GM19239 (cell line): ENCODE measurements around the gene ARGLU1.

Experiments used
- DNase-seq: peaks from one replicate; pipeline ENCODE4 v3.0.0; 2011; ENCODE audit warnings: low spot score; ENCODE audit not compliant: insufficient read length
- FAIRE-seq: peaks from 2 replicates; lab custom pipeline; 2011; peaks lifted over from hg19 to GRCh38; lab: Jason Lieb, UNC

The ARGLU1 gene

GRCh38 chr13:106528718-106529414, 39.1 kb downstream of the ARGLU1 start:
- no peak for DNase-seq

DNA sequence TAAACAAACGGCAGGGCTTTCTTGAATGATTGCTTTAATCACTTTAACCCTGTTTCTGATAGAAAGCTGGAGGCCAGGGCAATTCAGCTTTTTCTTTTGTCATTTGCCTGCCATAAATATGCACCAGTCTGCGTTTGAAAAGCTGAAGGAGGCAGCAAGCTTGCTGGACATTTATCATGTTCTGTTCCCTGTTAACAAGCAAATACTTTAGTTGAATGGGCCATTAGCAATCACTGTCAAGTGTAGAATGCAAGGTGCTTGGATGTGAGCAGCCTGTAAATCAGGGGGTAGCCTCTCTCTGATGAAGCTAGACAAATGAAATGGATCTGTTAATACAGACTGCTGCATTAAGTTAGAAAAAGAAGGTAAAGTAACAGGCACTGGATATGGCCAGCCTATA, 40.1 kb downstream of the ARGLU1 start:
- no peak for DNase-seq
- no peak for FAIRE-seq

More at GRCh38 chr13:106528718-106529414, 39.1 kb downstream of the ARGLU1 start:
- no peak for FAIRE-seq

GRCh38 chr13:106527445-106527801, 40.5 kb downstream of the ARGLU1 start:
- FAIRE-seq (no peak), DNase-seq (no peak)

GRCh38 chr13:106526738-106527444, 41.0 kb downstream of the ARGLU1 start:
- DNase-seq, result no peak

GRCh38 chr13:106525865-106526264, 42.1 kb downstream of the ARGLU1 start:
- FAIRE-seq, result no peak
- no peak for DNase-seq

More at GRCh38 chr13:106526738-106527444, 41.0 kb downstream of the ARGLU1 start:
- FAIRE-seq, result no peak

DNA sequence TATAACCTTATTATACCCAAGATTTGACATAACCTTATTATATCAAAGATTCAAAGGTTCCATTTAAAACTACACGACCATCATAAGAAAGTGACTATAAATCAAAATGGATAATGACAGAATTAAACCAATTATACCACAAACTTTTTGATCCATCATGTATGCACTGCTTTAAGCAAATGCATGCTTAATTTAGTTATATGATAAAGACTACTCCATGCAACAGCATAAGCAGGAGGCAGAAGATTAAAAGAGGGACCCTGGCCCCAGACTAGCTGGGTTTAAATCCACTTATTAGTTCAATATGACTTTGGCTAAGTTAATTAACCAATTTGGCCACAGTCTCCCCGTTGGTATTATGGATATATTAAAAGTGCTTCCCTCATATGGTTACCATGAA, 43.8 kb downstream of the ARGLU1 start:
- DNase-seq, result no peak
- FAIRE-seq, result no peak

DNA sequence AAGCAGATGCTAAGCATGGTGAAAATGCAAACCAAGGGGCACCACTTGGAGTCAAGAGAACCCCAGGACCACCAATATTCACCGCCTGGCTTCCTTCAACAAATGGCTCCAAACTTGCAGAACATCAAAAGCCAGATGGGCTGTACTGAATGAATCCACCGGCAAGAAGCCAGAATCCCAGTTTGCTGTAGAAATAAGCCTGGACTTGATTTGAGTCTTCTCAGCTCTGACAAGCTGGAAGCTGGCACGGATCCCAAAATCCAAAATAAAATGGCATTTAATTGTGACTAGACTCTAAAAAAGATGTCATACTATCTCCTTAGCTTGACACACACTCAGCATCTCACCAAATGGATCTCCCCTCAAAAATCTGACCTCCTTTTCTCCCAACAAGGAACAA, 44.4 kb downstream of the ARGLU1 start:
- FAIRE-seq (no peak), DNase-seq (no peak)

- DNase-seq, result no peak
- FAIRE-seq, result no peak
Observed at GRCh38 chr13:106522898-106523525, 44.9 kb downstream of the ARGLU1 start.

DNA sequence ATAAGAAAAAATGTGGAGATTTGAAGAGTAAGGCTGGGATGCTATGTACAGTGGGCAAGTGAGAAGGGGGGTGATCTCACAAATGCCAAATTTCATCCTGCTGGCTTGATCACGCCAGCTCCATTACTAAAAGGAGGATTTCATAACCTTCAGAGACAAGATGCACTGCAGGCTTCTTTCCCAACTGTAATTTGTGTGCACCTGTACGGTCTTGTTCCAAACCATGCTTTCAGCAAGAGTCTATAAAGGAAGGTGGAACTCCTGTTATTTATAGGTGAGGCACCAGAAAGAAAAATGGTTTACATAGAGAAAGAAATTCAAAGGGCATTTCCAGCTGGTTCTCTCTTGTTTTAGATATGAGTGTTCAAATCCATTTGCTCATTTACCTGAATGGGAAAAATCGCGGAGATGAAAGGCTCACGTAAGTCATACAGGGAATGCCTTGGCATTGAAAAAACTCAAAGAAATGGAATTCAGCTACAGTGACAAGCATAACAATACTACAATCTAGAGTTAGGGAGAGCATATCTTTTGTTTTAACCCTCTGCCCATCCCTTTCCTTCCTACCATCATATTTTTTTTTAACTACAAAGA, 45.7 kb downstream of the ARGLU1 start:
- DNase-seq, result no peak
- no peak for FAIRE-seq

GRCh38 chr13:106521095-106521799, 46.7 kb downstream of the ARGLU1 start:
- no peak for FAIRE-seq
- DNase-seq, result no peak

DNA sequence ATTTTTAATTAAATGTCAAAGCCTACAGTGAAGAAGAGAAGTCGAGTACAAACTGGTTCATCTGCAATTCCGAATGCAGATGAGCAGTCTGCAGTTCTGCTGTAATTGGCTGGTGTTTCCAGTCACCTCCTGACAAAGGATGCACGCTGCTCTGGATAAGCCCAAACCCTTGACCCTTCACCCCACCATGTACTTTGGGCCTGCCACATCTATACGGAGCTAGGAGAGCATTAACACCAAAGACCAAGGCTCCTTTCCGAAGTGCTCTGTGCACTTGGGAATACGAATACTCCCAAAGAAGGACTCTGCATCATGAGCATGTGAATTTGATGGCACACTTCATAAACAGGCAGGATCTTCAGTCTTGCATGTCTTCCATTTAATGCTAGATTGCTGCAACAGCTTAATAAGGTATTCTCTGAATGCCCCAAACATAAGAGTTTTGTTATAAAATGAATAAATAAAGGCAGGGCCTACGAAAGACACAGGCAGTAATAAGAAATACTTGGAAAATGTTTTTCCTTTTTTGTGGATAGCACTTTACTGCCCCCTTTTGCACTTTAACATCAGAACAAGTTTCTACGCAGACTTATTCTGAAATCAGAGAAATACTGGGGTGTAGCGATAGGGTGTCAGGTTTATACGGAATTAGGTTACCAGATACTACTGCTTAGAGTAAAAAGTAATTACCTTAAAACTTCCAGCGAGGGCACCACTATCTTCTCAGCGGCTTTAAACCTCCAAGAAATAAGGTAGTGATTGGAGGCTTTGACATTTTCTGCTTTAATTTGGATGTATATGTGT, 47.5 kb downstream of the ARGLU1 start:
- no peak for DNase-seq
- no peak for FAIRE-seq

DNA sequence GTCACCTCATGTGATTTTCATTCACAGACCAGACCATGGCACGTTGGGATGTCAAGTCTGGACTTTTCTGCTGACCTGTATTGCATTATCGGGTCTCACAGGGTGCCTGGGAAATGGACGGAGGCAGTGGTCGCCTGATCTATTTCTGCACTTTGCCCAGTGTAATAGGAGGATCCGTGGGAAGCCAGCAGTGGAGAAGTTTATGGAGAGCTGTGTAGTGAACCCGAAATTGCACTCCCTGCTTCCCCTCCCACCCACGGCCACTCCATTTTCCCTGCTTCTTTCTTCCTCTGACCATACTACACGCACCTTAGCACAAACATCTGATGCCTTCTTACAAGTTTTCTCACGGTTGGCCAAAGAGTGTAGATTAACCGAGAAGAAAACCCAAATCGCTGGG, 49.4 kb downstream of the ARGLU1 start:
- no peak for FAIRE-seq
- DNase-seq, result no peak

- FAIRE-seq (no peak), DNase-seq (no peak)
Observed at GRCh38 chr13:106517109-106517847, 50.7 kb downstream of the ARGLU1 start.

DNA sequence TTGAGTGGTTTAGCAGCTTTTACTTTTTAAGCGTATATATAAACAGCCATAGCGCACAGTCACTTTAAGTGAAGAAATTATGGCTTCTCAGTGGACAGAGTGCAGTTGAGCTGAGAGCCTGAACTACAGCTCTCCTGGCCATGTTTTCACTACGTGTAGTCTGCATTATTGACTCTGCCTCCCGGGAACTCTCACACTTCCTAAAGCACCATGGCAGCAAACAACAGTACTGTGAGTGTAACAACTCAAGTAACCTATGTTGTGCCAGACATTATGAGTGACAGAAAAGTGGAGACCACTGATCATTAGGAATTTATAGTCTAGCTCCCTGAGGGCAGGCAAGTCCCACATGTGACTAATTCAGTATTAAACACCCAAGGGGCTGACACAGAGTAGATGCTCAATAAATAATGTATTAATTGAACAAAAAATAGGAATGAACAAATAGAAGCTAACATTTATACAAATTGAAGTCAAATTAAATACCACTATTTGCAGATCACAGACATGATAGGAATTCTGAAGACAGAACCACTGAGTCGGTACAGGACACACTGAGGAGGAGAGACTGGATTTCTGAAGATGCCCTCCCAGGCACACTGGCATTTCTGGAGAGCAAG, 52.2 kb downstream of the ARGLU1 start:
- no peak for DNase-seq
- no peak for FAIRE-seq

DNA sequence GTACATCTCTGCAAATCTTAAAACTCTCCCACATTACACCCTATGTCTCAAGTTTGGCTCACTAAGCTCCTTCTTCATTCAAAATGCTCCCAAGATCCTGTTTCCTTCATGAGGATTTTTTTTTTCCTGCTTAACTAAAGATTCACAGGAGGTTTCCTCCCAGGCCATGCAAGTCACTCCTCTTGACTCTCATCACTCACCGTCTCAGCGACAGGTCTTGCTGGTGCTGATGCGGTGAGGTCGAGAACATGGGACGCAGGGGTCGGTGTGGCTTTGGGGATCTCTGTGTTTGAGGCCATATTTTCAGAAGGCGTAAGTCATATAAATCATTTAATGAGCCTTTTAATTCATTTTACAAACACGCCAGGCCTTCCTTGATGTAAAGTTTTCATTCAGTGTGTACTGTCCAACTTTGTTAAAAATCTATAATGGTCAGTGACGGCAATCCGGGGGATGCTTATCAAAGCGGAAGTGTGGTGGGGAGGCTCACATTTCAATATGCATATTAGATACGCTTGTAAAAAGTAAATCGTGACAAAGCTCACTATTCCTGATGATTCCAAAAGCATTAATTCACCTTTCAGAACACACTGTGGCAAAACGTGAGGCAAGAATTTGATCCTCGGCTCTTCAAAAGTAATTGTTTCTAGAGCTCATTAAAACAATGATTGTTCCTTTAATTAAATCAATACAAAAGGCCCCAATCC, 52.9 kb downstream of the ARGLU1 start:
- FAIRE-seq (no peak), DNase-seq (no peak)

- DNase-seq (no peak), FAIRE-seq (no peak)
Observed at GRCh38 chr13:106513025-106513983, 54.6 kb downstream of the ARGLU1 start.
